HepG2 (cell line): ENCODE results near the gene APOBEC3C.
"Not testable (repeated sequence)": the region's sequence is repeated elsewhere in the genome, so short reads cannot be mapped to it uniquely, and the experiment has no call there.

Experiments used
- FIP1L1 ChIP-seq: fragments of 200-400 bp; formaldehyde crosslinking; IDR thresholded peaks from 2 replicates; pipeline ENCODE4 v1.6.1; 2018; ENCODE audit warnings: low read depth, mild to moderate bottlenecking, low read length, moderate library complexity, borderline replicate concordance; ENCODE audit not compliant: insufficient read depth
- FOXK1 ChIP-seq: sonication (generic); formaldehyde crosslinking; IDR thresholded peaks from 2 replicates; pipeline ENCODE4 v1.4.0; 2020; ENCODE audit warnings: low read depth, missing genetic modification reagents, borderline replicate concordance
- FOXM1 ChIP-seq: sonication (generic); formaldehyde crosslinking; IDR thresholded peaks from 2 replicates; pipeline ENCODE4 v1.5.0; 2020; ENCODE audit warnings: missing genetic modification reagents
- POLR2A ChIP-seq, 2 experiments: IDR thresholded peaks; 2 replicates each; pipeline ENCODE4 v1.6.1; 2011; ENCODE audit warnings: low read depth in 2 of 2, low read length in 2 of 2, mild to moderate bottlenecking in 1 of 2, moderate library complexity in 1 of 2; ENCODE audit not compliant: insufficient read depth in 1 of 2
- ZFP90 ChIP-seq: sonication (generic); formaldehyde crosslinking; IDR thresholded peaks from 2 replicates; pipeline ENCODE4 v1.8.0; 2022; ENCODE audit warnings: missing genetic modification reagents, mild to moderate bottlenecking, inconsistent platforms, borderline replicate concordance
- TF ChIP-seq, protein P1 (sequence below): fragments of 450-650 bp; IDR thresholded peaks from 2 replicates; pipeline ENCODE4 v1.6.1; 2016
- TF ChIP-seq, protein P2 (sequence below): sonication (generic); formaldehyde crosslinking; IDR thresholded peaks from 2 replicates; pipeline ENCODE4 v1.8.1; 2023; ENCODE audit warnings: mild to moderate bottlenecking, missing genetic modification reagents
- TF ChIP-seq, protein P3 (sequence below): sonication (generic); formaldehyde crosslinking; IDR thresholded peaks from 2 replicates; pipeline ENCODE4 v1.4.0; 2020; ENCODE audit warnings: missing genetic modification reagents
- TF ChIP-seq, protein P4 (sequence below), 2 experiments: sonication (generic) in 1 of 2; formaldehyde crosslinking in 1 of 2; IDR thresholded peaks; 2 replicates each; pipeline versions ENCODE4 v1.5.1 to v1.6.1; 2011 to 2020; ENCODE audit warnings: borderline replicate concordance in 1 of 2, low read depth in 1 of 2, low read length in 1 of 2, mild to moderate bottlenecking in 1 of 2, missing genetic modification reagents in 1 of 2, moderate library complexity in 1 of 2
- TF ChIP-seq, protein P5 (sequence below): sonication (generic); formaldehyde crosslinking; conservative IDR thresholded peaks from 2 replicates; pipeline ENCODE4 v1.4.0; 2020; ENCODE audit warnings: missing genetic modification reagents

DNA sequence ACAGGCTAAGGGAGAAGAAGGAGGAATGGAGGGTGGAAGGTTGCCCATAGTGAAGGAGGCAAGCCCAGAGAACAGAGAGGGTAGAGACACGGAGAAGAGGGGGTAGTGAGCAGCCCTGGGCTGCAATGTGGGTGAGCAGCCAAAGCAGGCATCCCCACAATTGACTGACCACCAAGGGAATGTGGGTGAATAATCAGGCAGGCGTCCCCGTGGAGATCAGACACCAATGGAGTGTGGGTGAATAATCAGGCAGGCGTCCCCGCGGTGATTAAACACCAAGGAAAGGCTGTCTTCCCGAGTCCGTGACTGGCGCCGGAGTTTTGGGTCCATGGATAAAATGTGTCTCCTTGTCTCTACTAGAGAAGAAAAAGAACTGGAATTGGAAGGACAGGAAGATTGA lies 47.9 kb downstream of the APOBEC3C start:
- not testable (repeated sequence) for TF ChIP-seq FIP1L1; POLR2A (IDR thresholded peaks at IDR 0.05; ENCODE audit: insufficient read depth in 1 of 2, low read depth in 2 of 2, low read length in 2 of 2); FOXK1 (CRISPR knock-in tag); FOXM1 (CRISPR knock-in tag); ZFP90 (CRISPR knock-in tag)
- TF ChIP-seq, protein P1, sequence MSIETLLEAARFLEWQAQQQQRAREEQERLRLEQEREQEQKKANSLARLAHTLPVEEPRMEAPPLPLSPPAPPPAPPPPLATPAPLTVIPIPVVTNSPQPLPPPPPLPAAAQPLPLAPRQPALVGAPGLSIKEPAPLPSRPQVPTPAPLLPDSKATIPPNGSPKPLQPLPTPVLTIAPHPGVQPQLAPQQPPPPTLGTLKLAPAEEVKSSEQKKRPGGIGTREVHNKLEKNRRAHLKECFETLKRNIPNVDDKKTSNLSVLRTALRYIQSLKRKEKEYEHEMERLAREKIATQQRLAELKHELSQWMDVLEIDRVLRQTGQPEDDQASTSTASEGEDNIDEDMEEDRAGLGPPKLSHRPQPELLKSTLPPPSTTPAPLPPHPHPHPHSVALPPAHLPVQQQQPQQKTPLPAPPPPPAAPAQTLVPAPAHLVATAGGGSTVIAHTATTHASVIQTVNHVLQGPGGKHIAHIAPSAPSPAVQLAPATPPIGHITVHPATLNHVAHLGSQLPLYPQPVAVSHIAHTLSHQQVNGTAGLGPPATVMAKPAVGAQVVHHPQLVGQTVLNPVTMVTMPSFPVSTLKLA: not testable (repeated sequence)
- TF ChIP-seq, protein P2, sequence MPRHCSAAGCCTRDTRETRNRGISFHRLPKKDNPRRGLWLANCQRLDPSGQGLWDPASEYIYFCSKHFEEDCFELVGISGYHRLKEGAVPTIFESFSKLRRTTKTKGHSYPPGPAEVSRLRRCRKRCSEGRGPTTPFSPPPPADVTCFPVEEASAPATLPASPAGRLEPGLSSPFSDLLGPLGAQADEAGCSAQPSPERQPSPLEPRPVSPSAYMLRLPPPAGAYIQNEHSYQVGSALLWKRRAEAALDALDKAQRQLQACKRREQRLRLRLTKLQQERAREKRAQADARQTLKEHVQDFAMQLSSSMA (CRISPR knock-in tag): not testable (repeated sequence)
- TF ChIP-seq, protein P3, sequence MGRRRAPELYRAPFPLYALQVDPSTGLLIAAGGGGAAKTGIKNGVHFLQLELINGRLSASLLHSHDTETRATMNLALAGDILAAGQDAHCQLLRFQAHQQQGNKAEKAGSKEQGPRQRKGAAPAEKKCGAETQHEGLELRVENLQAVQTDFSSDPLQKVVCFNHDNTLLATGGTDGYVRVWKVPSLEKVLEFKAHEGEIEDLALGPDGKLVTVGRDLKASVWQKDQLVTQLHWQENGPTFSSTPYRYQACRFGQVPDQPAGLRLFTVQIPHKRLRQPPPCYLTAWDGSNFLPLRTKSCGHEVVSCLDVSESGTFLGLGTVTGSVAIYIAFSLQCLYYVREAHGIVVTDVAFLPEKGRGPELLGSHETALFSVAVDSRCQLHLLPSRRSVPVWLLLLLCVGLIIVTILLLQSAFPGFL (CRISPR knock-in tag): not testable (repeated sequence)
- TF ChIP-seq, protein P4, sequence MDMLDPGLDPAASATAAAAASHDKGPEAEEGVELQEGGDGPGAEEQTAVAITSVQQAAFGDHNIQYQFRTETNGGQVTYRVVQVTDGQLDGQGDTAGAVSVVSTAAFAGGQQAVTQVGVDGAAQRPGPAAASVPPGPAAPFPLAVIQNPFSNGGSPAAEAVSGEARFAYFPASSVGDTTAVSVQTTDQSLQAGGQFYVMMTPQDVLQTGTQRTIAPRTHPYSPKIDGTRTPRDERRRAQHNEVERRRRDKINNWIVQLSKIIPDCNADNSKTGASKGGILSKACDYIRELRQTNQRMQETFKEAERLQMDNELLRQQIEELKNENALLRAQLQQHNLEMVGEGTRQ (IDR thresholded peaks at IDR 0.05; ENCODE audit: low read depth, low read length): not testable (repeated sequence)
- TF ChIP-seq, protein P4 (CRISPR knock-in tag; IDR thresholded peaks at IDR 0.05; ENCODE audit: borderline replicate concordance): not testable (repeated sequence)
- TF ChIP-seq, protein P5, sequence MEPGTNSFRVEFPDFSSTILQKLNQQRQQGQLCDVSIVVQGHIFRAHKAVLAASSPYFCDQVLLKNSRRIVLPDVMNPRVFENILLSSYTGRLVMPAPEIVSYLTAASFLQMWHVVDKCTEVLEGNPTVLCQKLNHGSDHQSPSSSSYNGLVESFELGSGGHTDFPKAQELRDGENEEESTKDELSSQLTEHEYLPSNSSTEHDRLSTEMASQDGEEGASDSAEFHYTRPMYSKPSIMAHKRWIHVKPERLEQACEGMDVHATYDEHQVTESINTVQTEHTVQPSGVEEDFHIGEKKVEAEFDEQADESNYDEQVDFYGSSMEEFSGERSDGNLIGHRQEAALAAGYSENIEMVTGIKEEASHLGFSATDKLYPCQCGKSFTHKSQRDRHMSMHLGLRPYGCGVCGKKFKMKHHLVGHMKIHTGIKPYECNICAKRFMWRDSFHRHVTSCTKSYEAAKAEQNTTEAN (CRISPR knock-in tag): not testable (repeated sequence)
